Measurements from ENCODE around the gene ZNF74. TPM values are rescaled to one million over a fixed set of nuclear protein-coding genes. Genes with fewer than 3 reads are reported as not detected.

ZNF74 gene
- polyA plus RNA-seq, 2 of the 4 experiments (the other 2 are of a cell fraction) = 4.3 to 7.4 TPM

DNA sequence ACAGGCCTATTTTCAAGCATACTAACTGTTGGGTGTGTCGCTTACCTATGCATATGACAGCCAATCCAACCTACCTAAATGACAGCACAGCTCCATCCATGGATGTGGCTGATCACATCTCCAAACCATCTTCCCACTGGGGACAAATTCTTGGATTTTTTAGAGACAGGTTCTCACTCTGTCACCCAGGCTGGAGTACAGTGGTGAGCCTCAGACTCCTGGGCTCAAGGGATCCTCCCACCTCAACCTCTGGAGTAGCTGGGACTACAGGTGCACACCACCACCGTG is 25.7 kb downstream of the ZNF74 start:
- no peak overlapping the region for H3K4me2 ChIP-seq
- WGBS (ENCODE audit: missing lambda C conversion rate) = 82% methylated on average over 2 of the region's 2 CpGs
- ATAC-seq (no peak), FAIRE-seq (no peak), DNase-seq (ENCODE audit: low read depth in 1 of 2, low spot score in 1 of 2) (no peak)
- H3K4me1 ChIP-seq = no peaks in the 10 kb centered on the region
- H3K27ac ChIP-seq = no peak overlapping the region
- ChIA-PET CTCF (interaction anchor here (1.5 to 3.4 kb wide), 5 partner anchors 12 to 113 kb away, joined by 4 to 55 read pairs (median 8); no protein-coding TSS in a partner anchor), POLR2A (no interaction called here)
- H3K9me3 ChIP-seq = no peaks in the 10 kb centered on the region
- TF ChIP-seq RAD21 (conservative IDR thresholded peaks at IDR 0.05 in 1 of 2, IDR thresholded peaks at IDR 0.05 in 1 of 2) (no peak), KDM5A (IDR thresholded peaks at IDR 0.05) (no peak)
- no peak overlapping the region for H3K4me3 ChIP-seq

DNA sequence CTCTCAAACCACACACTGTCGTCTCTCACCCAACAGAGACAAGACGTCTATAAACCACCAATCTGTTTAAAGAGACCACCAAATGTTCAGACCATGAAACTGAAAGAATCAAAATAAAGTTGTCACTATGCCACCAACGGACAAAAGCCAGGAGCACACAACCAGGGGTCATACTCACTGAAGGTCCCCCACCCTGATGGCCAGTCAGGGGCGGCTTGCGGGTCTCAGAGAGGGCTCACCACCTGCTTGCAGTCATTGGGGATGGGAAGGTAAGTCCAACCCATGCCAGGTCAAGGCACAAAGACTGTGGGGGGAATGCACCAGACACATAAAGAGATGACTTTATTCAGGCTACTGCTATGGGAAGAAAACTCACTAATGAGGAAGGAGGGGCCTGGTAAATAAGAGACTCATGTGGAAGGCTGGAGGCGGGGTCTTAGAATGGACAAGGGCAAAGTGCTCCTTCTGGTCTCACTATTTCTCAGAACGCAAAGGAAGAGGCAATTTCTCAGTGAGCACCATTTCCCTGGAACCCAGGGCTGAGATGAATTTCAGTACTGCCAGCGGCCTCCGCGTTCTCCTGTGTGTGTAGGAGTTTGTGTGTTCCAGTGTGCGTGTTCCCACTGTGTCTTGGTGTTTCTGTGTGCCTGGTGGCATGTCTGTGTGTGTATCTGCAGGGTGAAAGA is 26.3 kb downstream of the ZNF74 start:
- CTCF ChIA-PET = no interaction called here
- DNase-seq (ENCODE audit: low read depth in 1 of 2, low spot score in 1 of 2) (no peak), FAIRE-seq (no peak), ATAC-seq (no peak)
- H3K4me2 ChIP-seq = no peak overlapping the region
- H3K9me3 ChIP-seq = no peaks in the 10 kb centered on the region
- no peak overlapping the region for H3K27ac ChIP-seq
- no peaks in the 10 kb centered on the region for H3K4me1 ChIP-seq
- TF ChIP-seq FOSL2 (IDR thresholded peaks at IDR 0.05) = no peak
- TF ChIP-seq FOSL2 (CRISPR knock-in tag; IDR thresholded peaks at IDR 0.05) = no peak
- no peak for TF ChIP-seq ESRRA (IDR thresholded peaks at IDR 0.05; ENCODE audit: borderline replicate concordance, low read length)
- no peak for TF ChIP-seq ZNF302 (CRISPR knock-in tag; IDR thresholded peaks at IDR 0.05)
- no peak for TF ChIP-seq EHMT2 (IDR thresholded peaks at IDR 0.05; ENCODE audit: low read depth)
- H3K4me3 ChIP-seq = no peak overlapping the region
- 91% methylated on average over 11 of the region's 11 CpGs for WGBS (ENCODE audit: missing lambda C conversion rate)
- POLR2A ChIA-PET = no interaction called here

DNA sequence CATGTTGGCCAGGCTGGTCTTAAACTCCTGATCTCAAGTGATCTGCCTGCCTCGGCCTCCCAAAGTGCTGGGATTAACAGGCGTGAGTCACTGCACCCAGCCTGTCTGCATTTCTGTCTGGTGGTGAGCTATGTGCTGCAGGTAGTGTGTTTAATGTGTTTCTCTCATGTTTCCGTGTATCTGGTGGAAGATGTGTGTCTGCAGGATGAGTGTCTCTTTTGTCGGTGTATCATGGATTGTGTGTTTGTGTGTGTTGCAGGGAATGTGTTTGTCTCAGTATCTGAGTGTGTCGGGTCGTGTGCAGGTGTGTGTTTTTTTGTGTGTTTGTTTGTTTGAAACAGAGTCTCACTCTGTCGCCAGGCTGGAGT is 27.5 kb downstream of the ZNF74 start:
- Histone ChIP-seq H3K9me3 (no peaks in the 10 kb centered on the region), H3K4me3 (no peak overlapping the region), H3K4me1 (no peaks in the 10 kb centered on the region), H3K4me2 (no peak overlapping the region), H3K27ac (no peak overlapping the region)
- POLR2A ChIA-PET = no interaction called here
- 68% methylated on average over 7 of the region's 7 CpGs for WGBS (ENCODE audit: missing lambda C conversion rate)
- CTCF ChIA-PET = interaction anchor here (0.8 to 1.0 kb wide), 2 partner anchors 16 to 201 kb away, joined by 3 read pairs; no protein-coding TSS in a partner anchor
- no peak for FAIRE-seq
- ATAC-seq = no peak
- no peak for TF ChIP-seq ZSCAN20 (CRISPR knock-in tag; IDR thresholded peaks at IDR 0.05)
- no peak for TF ChIP-seq KDM5A (IDR thresholded peaks at IDR 0.05)
- no peak for TF ChIP-seq RARB (CRISPR knock-in tag; IDR thresholded peaks at IDR 0.05)
- no peak for TF ChIP-seq SMC3 (IDR thresholded peaks at IDR 0.05)
- no peak for TF ChIP-seq JUN (IDR thresholded peaks at IDR 0.05)
- TF ChIP-seq GATA3 (IDR thresholded peaks at IDR 0.05; ENCODE audit: borderline replicate concordance) = no peak
- TF ChIP-seq, protein P1, sequence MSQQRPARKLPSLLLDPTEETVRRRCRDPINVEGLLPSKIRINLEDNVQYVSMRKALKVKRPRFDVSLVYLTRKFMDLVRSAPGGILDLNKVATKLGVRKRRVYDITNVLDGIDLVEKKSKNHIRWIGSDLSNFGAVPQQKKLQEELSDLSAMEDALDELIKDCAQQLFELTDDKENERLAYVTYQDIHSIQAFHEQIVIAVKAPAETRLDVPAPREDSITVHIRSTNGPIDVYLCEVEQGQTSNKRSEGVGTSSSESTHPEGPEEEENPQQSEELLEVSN (IDR thresholded peaks at IDR 0.05; ENCODE audit: borderline replicate concordance, low read depth) = no peak
- TF ChIP-seq RCOR1 (IDR thresholded peaks at IDR 0.05; ENCODE audit: low read depth, low read length) = no peak
- TF ChIP-seq HOXB5 (CRISPR knock-in tag; IDR thresholded peaks at IDR 0.05) = no peak
- TF ChIP-seq MAFK (IDR thresholded peaks at IDR 0.05; ENCODE audit: partially characterized antibody) = no peak
- no peak for TF ChIP-seq FOSB (CRISPR knock-in tag; IDR thresholded peaks at IDR 0.05)
- no peak for TF ChIP-seq MAZ (IDR thresholded peaks at IDR 0.05; ENCODE audit: borderline replicate concordance, low read depth, low read length)
- TF ChIP-seq, protein P2, sequence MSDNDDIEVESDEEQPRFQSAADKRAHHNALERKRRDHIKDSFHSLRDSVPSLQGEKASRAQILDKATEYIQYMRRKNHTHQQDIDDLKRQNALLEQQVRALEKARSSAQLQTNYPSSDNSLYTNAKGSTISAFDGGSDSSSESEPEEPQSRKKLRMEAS (IDR thresholded peaks at IDR 0.05) = no peak
- TF ChIP-seq RNF2 (IDR thresholded peaks at IDR 0.05; ENCODE audit: borderline replicate concordance, low read depth) = no peak
- no peak for DNase-seq (ENCODE audit: low read depth in 1 of 2, low spot score in 1 of 2)

DNA sequence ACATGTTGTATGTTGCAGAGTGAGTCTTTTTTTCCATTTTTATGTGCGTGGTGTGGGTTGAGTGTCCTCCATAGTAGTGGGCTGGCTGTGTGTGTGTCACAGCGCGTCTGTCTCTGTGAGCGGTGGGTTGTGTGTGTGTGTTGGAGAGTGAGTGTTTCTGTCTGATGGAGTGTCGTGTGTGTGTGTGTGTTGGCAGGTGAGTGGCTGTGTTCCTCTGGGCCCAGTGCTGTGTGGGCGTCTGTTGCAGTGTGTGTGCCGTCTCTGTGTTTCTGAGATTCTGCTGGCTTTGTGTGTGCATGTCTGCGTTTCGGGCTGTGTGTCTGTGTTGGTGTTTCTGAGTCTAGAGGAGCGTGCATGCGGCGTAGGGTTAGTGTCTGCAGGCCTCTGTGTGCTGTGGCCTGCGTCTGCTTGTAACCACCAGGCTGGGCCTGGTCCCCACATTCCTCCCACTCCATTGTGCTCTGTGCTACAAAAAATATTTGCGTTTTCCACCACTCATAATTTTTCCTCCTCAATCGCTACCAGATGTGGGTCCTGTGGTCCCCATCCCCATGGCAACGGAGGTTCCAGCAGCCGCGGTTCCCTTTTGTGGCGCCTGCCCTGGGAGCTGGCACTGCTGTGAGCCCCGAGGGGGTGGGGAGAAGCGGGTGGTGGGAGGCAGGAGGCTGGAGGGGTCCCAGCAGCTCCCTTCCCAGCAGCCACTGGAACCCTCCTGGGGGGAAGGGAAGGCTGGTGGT is 28.5 kb downstream of the ZNF74 start:
- WGBS (ENCODE audit: missing lambda C conversion rate) = 84% methylated on average over 20 of the region's 21 CpGs
- FAIRE-seq = no peak
- CTCF ChIA-PET = interaction anchor here (1.2 kb wide), 1 partner anchor 11 kb away, joined by 3 read pairs; no protein-coding TSS in a partner anchor
- no peak overlapping the region for H3K4me3 ChIP-seq
- POLR2A ChIA-PET = no interaction called here
- ATAC-seq = no peak
- no peak overlapping the region for H3K4me2 ChIP-seq
- no peak for DNase-seq (ENCODE audit: low read depth in 1 of 2, low spot score in 1 of 2)
- no peaks in the 10 kb centered on the region for H3K4me1 ChIP-seq
- H3K27ac ChIP-seq = no peak overlapping the region
- no peaks in the 10 kb centered on the region for H3K9me3 ChIP-seq
- TF ChIP-seq, protein P2 (IDR thresholded peaks at IDR 0.05) = no peak
- TF ChIP-seq ZSCAN20 (CRISPR knock-in tag; IDR thresholded peaks at IDR 0.05) (no peak), POLR2A (IDR thresholded peaks at IDR 0.05; ENCODE audit: low read length) (no peak), HDAC2 (IDR thresholded peaks at IDR 0.05) (no peak), POLR2AphosphoS2 (conservative IDR thresholded peaks at IDR 0.05; ENCODE audit: low read length) (no peak), CBX2 (IDR thresholded peaks at IDR 0.05; ENCODE audit: borderline replicate concordance, low read depth) (no peak), EHMT2 (IDR thresholded peaks at IDR 0.05; ENCODE audit: low read depth) (no peak), HOXB5 (CRISPR knock-in tag; IDR thresholded peaks at IDR 0.05) (no peak), NPAS2 (CRISPR knock-in tag; IDR thresholded peaks at IDR 0.05; ENCODE audit: borderline replicate concordance) (no peak), JUN (IDR thresholded peaks at IDR 0.05) (no peak), CHD4 (IDR thresholded peaks at IDR 0.05; ENCODE audit: borderline replicate concordance) (no peak), SREBF2 (IDR thresholded peaks at IDR 0.05) (no peak), CHD2 (IDR thresholded peaks at IDR 0.05; ENCODE audit: low read length, partially characterized antibody) (no peak)
- TF ChIP-seq, protein P3, sequence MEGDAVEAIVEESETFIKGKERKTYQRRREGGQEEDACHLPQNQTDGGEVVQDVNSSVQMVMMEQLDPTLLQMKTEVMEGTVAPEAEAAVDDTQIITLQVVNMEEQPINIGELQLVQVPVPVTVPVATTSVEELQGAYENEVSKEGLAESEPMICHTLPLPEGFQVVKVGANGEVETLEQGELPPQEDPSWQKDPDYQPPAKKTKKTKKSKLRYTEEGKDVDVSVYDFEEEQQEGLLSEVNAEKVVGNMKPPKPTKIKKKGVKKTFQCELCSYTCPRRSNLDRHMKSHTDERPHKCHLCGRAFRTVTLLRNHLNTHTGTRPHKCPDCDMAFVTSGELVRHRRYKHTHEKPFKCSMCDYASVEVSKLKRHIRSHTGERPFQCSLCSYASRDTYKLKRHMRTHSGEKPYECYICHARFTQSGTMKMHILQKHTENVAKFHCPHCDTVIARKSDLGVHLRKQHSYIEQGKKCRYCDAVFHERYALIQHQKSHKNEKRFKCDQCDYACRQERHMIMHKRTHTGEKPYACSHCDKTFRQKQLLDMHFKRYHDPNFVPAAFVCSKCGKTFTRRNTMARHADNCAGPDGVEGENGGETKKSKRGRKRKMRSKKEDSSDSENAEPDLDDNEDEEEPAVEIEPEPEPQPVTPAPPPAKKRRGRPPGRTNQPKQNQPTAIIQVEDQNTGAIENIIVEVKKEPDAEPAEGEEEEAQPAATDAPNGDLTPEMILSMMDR (IDR thresholded peaks at IDR 0.05) = no peak
